ENCODE results near the gene CDC27.
"Not testable (repeated sequence)": the region's sequence is repeated elsewhere in the genome, so short reads cannot be mapped to it uniquely, and the experiment has no call there.

GRCh38 chr17:47073629-47074028, 115.5 kb downstream of the CDC27 start:
- not testable (repeated sequence) for TF ChIP-seq CTCF (conservative IDR thresholded peaks at IDR 0.05 in 1 of 2, IDR thresholded peaks at IDR 0.05 in 1 of 2; ENCODE audit: low read depth in 1 of 2, low read length in 2 of 2); EZH2 (IDR thresholded peaks at IDR 0.05; ENCODE audit: low read length, missing control alignments)
